NOMO-1 treated with dmso at 0.1 percent for 144 hours (cell line): ENCODE results near the gene TEF.
A peak's percentile ranks its signal among the peaks of the same experiment; 100 is the strongest.
"Not testable (repeated sequence)": the region's sequence is repeated elsewhere in the genome, so short reads cannot be mapped to it uniquely, and the experiment has no call there.

Experiments used
- DNase-seq: peaks from one replicate; lab custom pipeline; 2025; ENCODE audit not compliant: unreplicated experiment; lab: John Stamatoyannopoulos, UW

The TEF gene

GRCh38 chr22:41417622-41418390 lies 36.1 kb downstream of the TEF start:
- no peak for DNase-seq

- no peak for DNase-seq
Observed at GRCh38 chr22:41418717-41419116, 37.0 kb downstream of the TEF start.

- DNase-seq: no peak
Observed at GRCh38 chr22:41425660-41426365, 44.1 kb downstream of the TEF start.

GRCh38 chr22:41429232-41429950 lies 47.6 kb downstream of the TEF start:
- no peak for DNase-seq

- DNase-seq: no peak
Observed at GRCh38 chr22:41429951-41430332, 48.2 kb downstream of the TEF start.

GRCh38 chr22:41431656-41432055 lies 49.9 kb downstream of the TEF start:
- DNase-seq: no peak

GRCh38 chr22:41433480-41433879 lies 51.7 kb downstream of the TEF start:
- DNase-seq: not testable (repeated sequence)

- not testable (repeated sequence) for DNase-seq
Observed at GRCh38 chr22:41434361-41435003, 52.7 kb downstream of the TEF start.

- DNase-seq: no peak
Observed at GRCh38 chr22:41435560-41435959, 53.8 kb downstream of the TEF start.

- DNase-seq: no peak
Observed at GRCh38 chr22:41436322-41437113, 54.8 kb downstream of the TEF start.

- no peak for DNase-seq
Observed at GRCh38 chr22:41437198-41437597, 55.5 kb downstream of the TEF start.

- DNase-seq: not testable (repeated sequence)
Observed at GRCh38 chr22:41440511-41440910, 58.8 kb downstream of the TEF start.

- no peak for DNase-seq
Observed at GRCh38 chr22:41442240-41442792, 60.6 kb downstream of the TEF start.

GRCh38 chr22:41444360-41445128 lies 62.8 kb downstream of the TEF start:
- peak; percentile 87 for DNase-seq

- DNase-seq: no peak
Observed at GRCh38 chr22:41445129-41446056, 63.7 kb downstream of the TEF start.

GRCh38 chr22:41446057-41446501 lies 64.3 kb downstream of the TEF start:
- no peak for DNase-seq

- peak; percentile 95 for DNase-seq
Observed at GRCh38 chr22:41446639-41447434, 65.1 kb downstream of the TEF start, which contains the start of gene TOB2. TOB2 (minus strand) TSS chr22:41446801; CDS start chr22:41437345, 9,456 bp downstream.
